ENCODE data around the gene KCNMA1.

KCNMA1 gene

GRCh38 chr10:77105761-77106221 is 531.8 kb downstream of the KCNMA1 start:
- TF ChIP-seq, protein P1, sequence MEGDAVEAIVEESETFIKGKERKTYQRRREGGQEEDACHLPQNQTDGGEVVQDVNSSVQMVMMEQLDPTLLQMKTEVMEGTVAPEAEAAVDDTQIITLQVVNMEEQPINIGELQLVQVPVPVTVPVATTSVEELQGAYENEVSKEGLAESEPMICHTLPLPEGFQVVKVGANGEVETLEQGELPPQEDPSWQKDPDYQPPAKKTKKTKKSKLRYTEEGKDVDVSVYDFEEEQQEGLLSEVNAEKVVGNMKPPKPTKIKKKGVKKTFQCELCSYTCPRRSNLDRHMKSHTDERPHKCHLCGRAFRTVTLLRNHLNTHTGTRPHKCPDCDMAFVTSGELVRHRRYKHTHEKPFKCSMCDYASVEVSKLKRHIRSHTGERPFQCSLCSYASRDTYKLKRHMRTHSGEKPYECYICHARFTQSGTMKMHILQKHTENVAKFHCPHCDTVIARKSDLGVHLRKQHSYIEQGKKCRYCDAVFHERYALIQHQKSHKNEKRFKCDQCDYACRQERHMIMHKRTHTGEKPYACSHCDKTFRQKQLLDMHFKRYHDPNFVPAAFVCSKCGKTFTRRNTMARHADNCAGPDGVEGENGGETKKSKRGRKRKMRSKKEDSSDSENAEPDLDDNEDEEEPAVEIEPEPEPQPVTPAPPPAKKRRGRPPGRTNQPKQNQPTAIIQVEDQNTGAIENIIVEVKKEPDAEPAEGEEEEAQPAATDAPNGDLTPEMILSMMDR (IDR thresholded peaks at IDR 0.05; ENCODE audit: control insufficient read depth, insufficient read depth, low read depth, low read length, missing control alignments) = no peak
- peak; percentile 44 for DNase-seq (ENCODE audit: low read depth)
- no peak overlapping the region for H3K4me3 ChIP-seq (ENCODE audit: control insufficient read depth, low read depth, low read length)

- TF ChIP-seq, protein P1 (IDR thresholded peaks at IDR 0.05; ENCODE audit: control insufficient read depth, insufficient read depth, low read depth, low read length, missing control alignments) = no peak
- peak; percentile 52 for DNase-seq (ENCODE audit: low read depth)
- no peak overlapping the region for H3K4me3 ChIP-seq (ENCODE audit: control insufficient read depth, low read depth, low read length)
Observed at GRCh38 chr10:77104459-77104980, 533.1 kb downstream of the KCNMA1 start.

DNA sequence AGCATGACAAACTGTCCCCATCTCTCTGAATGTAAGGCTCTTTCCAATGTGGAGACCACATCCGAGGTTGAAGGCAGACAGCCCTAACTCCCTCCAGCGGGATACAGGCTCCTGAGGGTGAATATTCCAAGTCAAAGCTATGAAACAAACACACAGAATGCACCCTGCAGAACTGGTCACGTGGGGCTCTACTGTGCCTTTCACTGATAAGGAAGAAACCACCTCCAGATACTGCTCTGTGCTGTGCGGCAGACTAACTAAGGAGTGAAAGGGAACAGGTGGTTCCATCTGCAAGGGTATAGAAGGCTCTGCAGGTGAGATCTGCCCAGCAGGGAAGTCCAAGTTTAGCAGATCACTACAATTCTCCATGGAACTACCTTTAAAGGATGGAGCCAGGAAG is 534.4 kb downstream of the KCNMA1 start:
- DNase-seq (ENCODE audit: low read depth) = no peak
- no peak overlapping the region for H3K4me3 ChIP-seq (ENCODE audit: control insufficient read depth, low read depth, low read length)
- TF ChIP-seq, protein P1 (IDR thresholded peaks at IDR 0.05; ENCODE audit: control insufficient read depth, insufficient read depth, low read depth, low read length, missing control alignments) = no peak

GRCh38 chr10:77101341-77101740 is 536.3 kb downstream of the KCNMA1 start:
- TF ChIP-seq, protein P1 (IDR thresholded peaks at IDR 0.05; ENCODE audit: control insufficient read depth, insufficient read depth, low read depth, low read length, missing control alignments) = no peak
- H3K4me3 ChIP-seq (ENCODE audit: control insufficient read depth, low read depth, low read length) = no peak overlapping the region

DNA sequence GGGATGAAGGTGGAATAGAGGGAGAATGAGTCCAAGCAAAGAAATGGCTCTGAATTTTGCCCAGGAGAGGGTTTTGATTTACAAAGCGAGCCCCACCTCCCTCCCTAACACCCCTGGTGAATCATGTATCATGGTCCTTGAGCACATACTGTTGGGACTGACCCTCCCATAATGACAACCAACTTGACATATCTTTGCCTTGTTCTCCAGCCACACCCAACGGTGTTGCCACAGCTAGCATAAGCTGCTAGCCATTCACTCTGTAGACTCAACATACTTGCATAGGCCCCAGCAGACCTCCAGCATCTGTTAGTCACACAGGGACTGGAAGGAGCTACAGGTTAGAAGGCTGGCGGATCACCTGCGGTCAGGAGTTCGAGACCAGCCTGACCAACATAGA is 538.5 kb downstream of the KCNMA1 start:
- TF ChIP-seq, protein P1 (IDR thresholded peaks at IDR 0.05; ENCODE audit: control insufficient read depth, insufficient read depth, low read depth, low read length, missing control alignments) = no peak
- no peak overlapping the region for H3K4me3 ChIP-seq (ENCODE audit: control insufficient read depth, low read depth, low read length)
- DNase-seq (ENCODE audit: low read depth) = no peak

More at GRCh38 chr10:77101341-77101740, 536.3 kb downstream of the KCNMA1 start:
- no peak for DNase-seq (ENCODE audit: low read depth)

DNA sequence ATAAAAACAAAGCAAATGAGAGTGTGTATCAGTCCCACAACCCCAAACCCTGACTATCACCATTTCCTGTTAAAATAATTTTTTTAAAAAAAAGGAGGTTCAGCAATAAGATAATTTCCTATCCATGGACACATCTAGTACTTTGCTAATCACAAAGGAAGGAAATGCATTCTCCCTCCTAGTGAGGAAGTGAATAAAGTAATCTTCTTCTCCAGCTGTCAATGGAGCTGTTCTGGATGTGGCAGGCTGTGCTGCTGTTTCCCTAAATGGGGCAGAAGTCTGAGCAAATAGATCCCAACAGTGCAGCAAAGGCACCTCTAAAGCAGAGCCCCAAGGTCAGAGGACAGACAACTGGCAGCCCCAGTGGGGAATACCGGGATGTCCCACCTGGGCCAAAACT is 540.0 kb downstream of the KCNMA1 start:
- no peak overlapping the region for H3K4me3 ChIP-seq (ENCODE audit: control insufficient read depth, low read depth, low read length)
- TF ChIP-seq, protein P1 (IDR thresholded peaks at IDR 0.05; ENCODE audit: control insufficient read depth, insufficient read depth, low read depth, low read length, missing control alignments) = no peak
- DNase-seq (ENCODE audit: low read depth) = no peak
